CD4-positive, alpha-beta memory T cell (primary cell): ENCODE results near the gene DOCK9. TPM values are rescaled to one million over a fixed set of nuclear protein-coding genes. Genes with fewer than 3 reads are reported as not detected.

ENCODE experiments used
- CTCF ChIA-PET: fragments of 350-600 bp; sonication (Branson Sonifier 250); formaldehyde crosslinking; loops from one replicate; lab custom pipeline; 2021; ENCODE audit warnings: inconsistent platforms; ENCODE audit not compliant: partially characterized antibody; lab: Charles Lee
- POLR2A ChIA-PET: fragments of 350-600 bp; sonication (Branson Sonifier 250); formaldehyde crosslinking; loops from one replicate; lab custom pipeline; 2021; ENCODE audit not compliant: partially characterized antibody; lab: Charles Lee
- DNase-seq, 5 donors: peaks; one replicate each; pipeline versions ENCODE4 v3.0.0 to v3.0.0-alpha.2; 2020 to 2022; ENCODE audit warnings: mixed read lengths in 1 of 5
- H3K27ac ChIP-seq: one replicate; pipeline ENCODE4 v1.7.0; 2013; ENCODE audit warnings: low read depth, low read length
- H3K27me3 ChIP-seq: 2 replicates; pipeline ENCODE4 v1.7.0; 2013; ENCODE audit warnings: mild to moderate bottlenecking, low read length, moderate library complexity; ENCODE audit not compliant: insufficient read depth
- H3K36me3 ChIP-seq: 2 replicates; pipeline ENCODE4 v1.7.0; 2013; ENCODE audit warnings: mild to moderate bottlenecking, low read length, moderate library complexity; ENCODE audit not compliant: insufficient read depth
- H3K4me1 ChIP-seq: 2 replicates; pipeline ENCODE4 v1.7.0; 2013; ENCODE audit warnings: mild to moderate bottlenecking, low read length, moderate library complexity; ENCODE audit not compliant: insufficient read depth
- H3K4me3 ChIP-seq, 2 donors: one replicate each; pipeline ENCODE4 v1.7.0; 2013; ENCODE audit warnings: low read length in 2 of 2, mild to moderate bottlenecking in 1 of 2
- H3K9me3 ChIP-seq, 2 donors: one replicate each; pipeline ENCODE4 v1.7.0; 2013; ENCODE audit warnings: low read length in 2 of 2, control low read depth in 1 of 2; ENCODE audit not compliant: control insufficient read depth in 1 of 2
- H3K27ac Mint-ChIP-seq, 7 donors: one replicate each; pipeline ENCODE4 v1.8.0; 2020 to 2021; ENCODE audit warnings: mixed read lengths in 7 of 7, mild to moderate bottlenecking in 6 of 7, inconsistent platforms in 3 of 7, moderate library complexity in 3 of 7
- H3K27me3 Mint-ChIP-seq, 2 donors: one replicate each; pipeline ENCODE4 v1.8.0; 2020 to 2021; ENCODE audit warnings: mixed read lengths in 2 of 2
- H3K36me3 Mint-ChIP-seq, 2 donors: one replicate each; pipeline ENCODE4 v1.8.0; 2020 to 2021; ENCODE audit warnings: mixed read lengths in 2 of 2, inconsistent platforms in 1 of 2, mild to moderate bottlenecking in 1 of 2
- H3K4me1 Mint-ChIP-seq, 4 donors: one replicate each; pipeline ENCODE4 v1.8.0; 2020 to 2021; ENCODE audit warnings: mixed read lengths in 4 of 4, mild to moderate bottlenecking in 1 of 4
- H3K4me3 Mint-ChIP-seq, 8 donors: one replicate each; pipeline ENCODE4 v1.8.0; 2020 to 2021; ENCODE audit warnings: mixed read lengths in 8 of 8, mild to moderate bottlenecking in 7 of 8, moderate library complexity in 6 of 8, inconsistent platforms in 3 of 8
- H3K9me3 Mint-ChIP-seq, 8 donors: one replicate each; pipeline ENCODE4 v1.8.0; 2020 to 2021; ENCODE audit warnings: mixed read lengths in 8 of 8, mild to moderate bottlenecking in 5 of 8, inconsistent platforms in 3 of 8, moderate library complexity in 1 of 8
- intact Hi-C: fragments of 100-400 bp; cut with micrococcal nuclease; formaldehyde crosslinking; loops from one replicate; pipeline ENCODE4 v1.15.1; 2023
- polyA plus RNA-seq, 2 donors: library from polyadenylated mRNA; unstranded; fragments of 300-500 nt; fragmentation: Illumina TruSeq; gene quantifications; one replicate each; pipeline ENCODE4 v1.2.3, GENCODE V29; 2021
- total RNA-seq, 2 experiments: library from RNA; stranded (reverse); gene quantifications; one replicate each; pipeline ENCODE4 v1.2.3, GENCODE V29; 2021

Gene DOCK9
- total and polyA plus RNA-seq, 4 experiments from 2014 or later: 6.3 to 197 (median 119) TPM

- no peaks in the 10 kb centered on the region for H3K9me3 ChIP-seq
- no peak for DNase-seq
- H3K27me3 Mint-ChIP-seq: no peaks in the 10 kb centered on the region
- H3K36me3 ChIP-seq: peaks cover 68% of the 10 kb centered on the region
- H3K27ac Mint-ChIP-seq: no peak overlapping the region
- peaks cover 0 to 3% (median 0%) of the 10 kb centered on the region in 4 donors for H3K4me1 Mint-ChIP-seq
- intact Hi-C loops: no loop called here
- H3K27me3 ChIP-seq: no peaks in the 10 kb centered on the region
- H3K9me3 Mint-ChIP-seq: peaks cover 0 to 2% (median 0%) of the 10 kb centered on the region in 8 donors
- no peak overlapping the region for H3K4me3 Mint-ChIP-seq
- ChIA-PET CTCF (interaction anchor here (1.0 to 1.7 kb wide), 2 partner anchors 12 kb away, joined by 3 to 7 read pairs; no protein-coding TSS in a partner anchor), POLR2A (no interaction called here)
- H3K36me3 Mint-ChIP-seq: peaks cover 78 to 82% of the 10 kb centered on the region in 2 donors
- H3K27ac ChIP-seq: no peak overlapping the region
- H3K4me1 ChIP-seq: no peaks in the 10 kb centered on the region
- H3K4me3 ChIP-seq: no peak overlapping the region
Observed at GRCh38 chr13:98827449-98827848, 150.4 kb downstream of the DOCK9 start.

DNA sequence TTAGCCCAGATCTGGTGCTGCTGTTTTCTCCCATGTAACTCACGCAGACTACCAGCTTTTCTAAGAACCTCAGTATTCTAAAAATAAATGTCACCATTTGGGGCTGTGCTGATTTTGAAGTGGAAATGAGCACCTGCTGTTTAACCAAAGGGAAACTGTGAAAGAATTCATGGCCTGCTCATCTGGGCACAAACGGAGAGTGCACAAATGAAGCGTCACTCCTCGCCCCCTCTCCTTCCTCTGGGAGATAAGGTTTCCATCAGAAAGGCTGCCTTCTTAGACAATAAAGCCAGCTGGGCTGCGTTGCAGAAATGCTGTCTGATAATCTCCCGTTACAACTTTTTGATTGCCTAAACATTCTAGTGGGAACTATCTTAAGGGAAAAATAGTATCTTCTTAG, 151.7 kb downstream of the DOCK9 start:
- Mint-ChIP-seq H3K27me3 (no peaks in the 10 kb centered on the region), H3K9me3 (peaks cover 0 to 2% (median 0%) of the 10 kb centered on the region in 8 donors), H3K4me3 (no peak overlapping the region), H3K27ac (no peak overlapping the region), H3K36me3 (peaks cover 81 to 84% of the 10 kb centered on the region in 2 donors), H3K4me1 (peaks cover 0 to 3% (median under 1%) of the 10 kb centered on the region in 4 donors)
- intact Hi-C loops: no loop called here
- H3K36me3 ChIP-seq: peaks cover 67% of the 10 kb centered on the region
- no peaks in the 10 kb centered on the region for H3K9me3 ChIP-seq
- no peak for DNase-seq
- no peak overlapping the region for H3K4me3 ChIP-seq
- H3K27me3 ChIP-seq: no peaks in the 10 kb centered on the region
- H3K4me1 ChIP-seq: no peaks in the 10 kb centered on the region
- no peak overlapping the region for H3K27ac ChIP-seq
- CTCF ChIA-PET: interaction anchor here (0.7 to 1.0 kb wide), 2 partner anchors 9 to 14 kb away, joined by 3 read pairs; no protein-coding TSS in a partner anchor
- POLR2A ChIA-PET: no interaction called here

DNA sequence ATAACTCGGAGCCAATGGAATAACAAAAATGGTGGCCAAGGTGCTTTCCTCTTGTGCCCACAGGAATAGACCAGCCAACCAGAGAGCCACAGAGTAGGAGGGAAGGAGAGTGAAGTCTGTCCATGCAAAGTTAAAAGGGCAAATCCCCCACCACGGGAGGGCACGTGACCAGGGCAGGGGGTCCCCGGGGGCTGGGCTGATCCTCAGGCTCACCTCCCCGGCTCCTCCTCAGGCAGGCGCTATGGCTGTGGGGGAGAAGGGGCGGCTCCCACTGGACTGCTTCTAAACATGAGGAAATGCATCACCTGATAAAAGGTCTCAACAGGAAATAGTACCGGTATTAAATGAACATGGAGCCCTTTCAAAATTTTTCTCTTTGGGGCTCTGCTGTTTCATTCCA, 152.2 kb downstream of the DOCK9 start:
- H3K27ac Mint-ChIP-seq: peak overlapping the region in 2 of 7 donors; percentile 12 to 34
- no peak for DNase-seq
- peaks cover 81 to 83% of the 10 kb centered on the region in 2 donors for H3K36me3 Mint-ChIP-seq
- no peak overlapping the region for H3K4me3 Mint-ChIP-seq
- Histone ChIP-seq H3K9me3 (no peaks in the 10 kb centered on the region), H3K27me3 (no peaks in the 10 kb centered on the region), H3K36me3 (peaks cover 66% of the 10 kb centered on the region), H3K4me3 (no peak overlapping the region), H3K4me1 (no peaks in the 10 kb centered on the region), H3K27ac (no peak overlapping the region)
- H3K27me3 Mint-ChIP-seq: no peaks in the 10 kb centered on the region
- ChIA-PET CTCF (no interaction called here), POLR2A (no interaction called here)
- intact Hi-C loops: no loop called here
- peaks cover 0 to 2% (median 0%) of the 10 kb centered on the region in 8 donors for H3K9me3 Mint-ChIP-seq
- peaks cover 0 to 3% (median under 1%) of the 10 kb centered on the region in 4 donors for H3K4me1 Mint-ChIP-seq

GRCh38 chr13:98824376-98825160, 153.3 kb downstream of the DOCK9 start:
- Histone ChIP-seq H3K27me3 (no peaks in the 10 kb centered on the region), H3K9me3 (no peaks in the 10 kb centered on the region), H3K27ac (no peak overlapping the region), H3K4me1 (no peaks in the 10 kb centered on the region), H3K4me3 (no peak overlapping the region), H3K36me3 (peaks cover 59% of the 10 kb centered on the region)
- DNase-seq: no peak
- H3K36me3 Mint-ChIP-seq: peaks cover 75 to 80% of the 10 kb centered on the region in 2 donors
- intact Hi-C loops: no loop called here
- CTCF ChIA-PET: interaction anchor here (1.0 kb wide), 1 partner anchor 379 kb away, joined by 3 read pairs; no protein-coding TSS in a partner anchor
- no peaks in the 10 kb centered on the region for H3K27me3 Mint-ChIP-seq
- no peak overlapping the region for H3K4me3 Mint-ChIP-seq
- H3K4me1 Mint-ChIP-seq: peaks cover 0 to 3% (median under 1%) of the 10 kb centered on the region in 4 donors
- peaks cover 0 to 2% (median 0%) of the 10 kb centered on the region in 8 donors for H3K9me3 Mint-ChIP-seq
- POLR2A ChIA-PET: no interaction called here
- peak overlapping the region in 1 of 7 donors; percentile 53 for H3K27ac Mint-ChIP-seq

DNA sequence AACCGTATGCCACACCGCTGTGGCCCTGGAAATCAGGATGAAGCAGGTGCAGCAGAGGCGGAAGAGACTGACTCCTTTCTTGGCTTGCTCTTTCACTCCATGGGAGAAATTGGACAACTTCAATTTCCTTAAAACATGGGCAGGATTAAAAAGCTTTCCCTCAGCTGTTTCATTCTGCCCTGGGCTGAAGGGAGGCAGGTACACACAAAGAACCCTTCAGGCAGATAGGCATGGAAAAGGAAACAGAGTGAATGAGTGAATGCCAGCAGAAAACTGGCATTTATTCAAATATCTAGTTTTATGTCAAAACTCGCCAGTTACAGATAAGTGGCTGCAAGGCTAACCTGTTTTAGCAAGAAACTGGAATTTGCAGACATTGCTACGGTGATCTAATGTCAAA, 154.4 kb downstream of the DOCK9 start:
- no peaks in the 10 kb centered on the region for H3K9me3 ChIP-seq
- ChIA-PET POLR2A (no interaction called here), CTCF (interaction anchor here (0.6 kb wide), 1 partner anchor 47 kb away, joined by 3 read pairs; no protein-coding TSS in a partner anchor)
- Mint-ChIP-seq H3K36me3 (peaks cover 67 to 77% of the 10 kb centered on the region in 2 donors), H3K9me3 (peaks cover 0 to 2% (median 0%) of the 10 kb centered on the region in 8 donors), H3K27me3 (no peaks in the 10 kb centered on the region), H3K27ac (no peak overlapping the region), H3K4me3 (no peak overlapping the region), H3K4me1 (peaks cover 0 to 3% (median under 1%) of the 10 kb centered on the region in 4 donors)
- H3K27ac ChIP-seq: no peak overlapping the region
- DNase-seq: no peak
- intact Hi-C loops: no loop called here
- no peaks in the 10 kb centered on the region for H3K4me1 ChIP-seq
- no peaks in the 10 kb centered on the region for H3K27me3 ChIP-seq
- H3K4me3 ChIP-seq: no peak overlapping the region
- peaks cover 59% of the 10 kb centered on the region for H3K36me3 ChIP-seq

DNA sequence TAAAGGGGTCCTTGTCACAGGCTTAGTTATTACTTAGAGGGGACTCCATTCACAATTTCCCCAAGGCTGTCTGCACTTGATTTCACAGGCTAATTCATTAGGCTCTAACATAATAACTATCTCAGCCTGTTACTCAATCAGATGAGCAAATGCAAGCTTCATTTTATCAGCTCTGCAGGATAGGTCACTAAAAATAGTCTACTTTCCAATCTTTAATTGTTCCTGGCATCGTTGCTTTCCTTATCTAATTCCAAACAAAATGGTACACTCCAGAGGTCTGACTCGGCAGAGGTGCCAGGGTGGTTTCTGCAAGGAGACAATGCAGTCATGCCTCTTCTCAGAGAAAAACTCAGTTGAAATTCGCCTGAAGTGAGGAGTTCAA, 155.6 kb downstream of the DOCK9 start:
- Mint-ChIP-seq H3K36me3 (peaks cover 65 to 75% of the 10 kb centered on the region in 2 donors), H3K27me3 (no peaks in the 10 kb centered on the region), H3K4me3 (no peak overlapping the region), H3K9me3 (peaks cover 0 to 2% (median 0%) of the 10 kb centered on the region in 8 donors), H3K4me1 (peaks cover 0 to 3% (median under 1%) of the 10 kb centered on the region in 4 donors), H3K27ac (no peak overlapping the region)
- Histone ChIP-seq H3K27me3 (no peaks in the 10 kb centered on the region), H3K36me3 (peaks cover 51% of the 10 kb centered on the region), H3K27ac (no peak overlapping the region), H3K4me1 (no peaks in the 10 kb centered on the region), H3K9me3 (no peaks in the 10 kb centered on the region), H3K4me3 (no peak overlapping the region)
- ChIA-PET POLR2A (no interaction called here), CTCF (no interaction called here)
- DNase-seq: no peak
- intact Hi-C loops: no loop called here

DNA sequence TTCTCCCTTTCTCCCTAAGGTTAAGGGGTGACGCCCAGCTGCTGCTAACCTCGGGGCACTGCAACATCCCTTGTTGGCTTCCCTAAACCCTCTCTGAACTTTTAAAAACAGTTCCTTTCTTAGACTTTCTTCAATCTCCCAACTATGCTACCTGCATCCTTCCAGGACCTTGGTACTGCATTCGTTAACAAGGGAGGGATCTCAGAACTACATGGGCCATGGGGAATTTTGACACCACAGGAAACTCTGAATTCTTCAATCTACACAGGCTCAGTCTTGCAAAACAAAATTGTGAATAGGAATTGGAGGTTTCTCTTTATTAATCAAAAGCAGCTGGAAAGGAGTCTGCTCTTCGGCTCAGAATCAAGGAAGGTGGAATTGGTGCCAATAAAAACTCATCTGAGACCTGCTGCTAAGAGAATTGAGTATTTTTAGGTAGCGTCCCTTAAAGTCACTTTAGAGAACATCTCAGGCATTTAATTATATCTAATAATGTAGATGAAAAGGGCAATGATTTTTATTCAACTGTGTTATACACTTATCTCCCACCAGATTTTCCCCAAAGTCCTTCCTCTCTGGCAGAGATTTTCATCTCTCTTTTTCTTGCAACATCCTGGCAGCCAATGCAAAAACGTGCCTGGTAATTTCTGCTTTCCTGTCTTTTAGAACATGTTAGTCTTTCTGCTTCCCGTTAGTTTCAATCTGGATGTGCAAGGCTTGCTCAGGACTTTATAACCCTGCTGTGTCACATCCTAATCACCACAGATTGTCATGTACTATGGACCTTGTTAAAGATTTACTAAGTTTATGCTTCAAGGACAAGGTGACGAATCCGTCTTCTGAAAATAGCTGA, 156.3 kb downstream of the DOCK9 start:
- H3K36me3 Mint-ChIP-seq: peaks cover 68 to 78% of the 10 kb centered on the region in 2 donors
- Histone ChIP-seq H3K27me3 (no peaks in the 10 kb centered on the region), H3K36me3 (peaks cover 51% of the 10 kb centered on the region), H3K27ac (no peak overlapping the region), H3K9me3 (no peaks in the 10 kb centered on the region), H3K4me3 (no peak overlapping the region), H3K4me1 (no peaks in the 10 kb centered on the region)
- intact Hi-C loops: no loop called here
- no peak for DNase-seq
- POLR2A ChIA-PET: no interaction called here
- H3K27ac Mint-ChIP-seq: peak overlapping the region in 1 of 7 donors; percentile 30
- H3K4me1 Mint-ChIP-seq: peaks cover 0 to 2% (median under 1%) of the 10 kb centered on the region in 4 donors
- H3K4me3 Mint-ChIP-seq: no peak overlapping the region
- CTCF ChIA-PET: no interaction called here
- no peaks in the 10 kb centered on the region for H3K27me3 Mint-ChIP-seq
- H3K9me3 Mint-ChIP-seq: peaks cover 0 to under 1% (median 0%) of the 10 kb centered on the region in 8 donors
